ENCODE data around the gene TLCD1. TPM values are rescaled to one million over a fixed set of nuclear protein-coding genes. Genes with fewer than 3 reads are reported as not detected.

TLCD1 gene
- total and polyA plus RNA-seq, 2 donors = 1.7 to 5.1 TPM

DNA sequence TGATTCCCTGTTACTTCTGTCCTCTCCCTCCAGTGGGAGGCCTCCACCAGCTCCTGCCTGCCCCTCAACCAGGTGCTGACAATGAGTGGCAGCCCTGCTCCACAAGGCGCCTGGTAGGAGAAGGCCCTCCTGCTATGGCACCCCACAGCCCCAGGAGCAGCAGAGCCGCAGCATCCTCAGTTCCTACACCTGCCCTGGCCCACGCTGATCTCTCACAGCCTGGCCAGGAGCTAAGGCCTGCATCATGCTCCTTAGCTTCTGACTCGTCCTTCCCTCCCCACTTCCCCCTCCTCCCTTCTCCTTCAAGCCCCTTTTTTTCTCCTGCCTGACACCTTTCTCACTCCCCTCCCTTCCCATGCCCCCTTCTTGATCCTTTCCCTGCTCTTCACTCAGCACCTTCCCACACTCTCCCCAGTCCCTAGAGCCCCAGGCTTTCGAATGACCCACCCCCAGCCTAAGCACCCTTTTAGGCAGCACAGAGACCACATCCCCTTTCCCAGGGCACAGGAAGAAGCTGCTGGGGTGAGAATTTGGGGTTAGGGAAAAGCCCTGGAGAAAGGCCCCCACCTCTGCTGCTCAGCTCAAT, 20.9 kb downstream of the TLCD1 start:
- no peak overlapping the region for H3K27ac ChIP-seq (ENCODE audit: low read depth)
- H3K4me1 ChIP-seq (ENCODE audit: insufficient read depth) = no peaks in the 10 kb centered on the region
- H3K36me3 ChIP-seq (ENCODE audit: insufficient read depth) = peaks cover 2% of the 10 kb centered on the region
- no peak overlapping the region for H3K4me3 ChIP-seq (ENCODE audit: low read depth, low read length)
- WGBS = 69% methylated on average over 5 of the region's 5 CpGs
- no peak for DNase-seq (ENCODE audit: extremely low spot score)

DNA sequence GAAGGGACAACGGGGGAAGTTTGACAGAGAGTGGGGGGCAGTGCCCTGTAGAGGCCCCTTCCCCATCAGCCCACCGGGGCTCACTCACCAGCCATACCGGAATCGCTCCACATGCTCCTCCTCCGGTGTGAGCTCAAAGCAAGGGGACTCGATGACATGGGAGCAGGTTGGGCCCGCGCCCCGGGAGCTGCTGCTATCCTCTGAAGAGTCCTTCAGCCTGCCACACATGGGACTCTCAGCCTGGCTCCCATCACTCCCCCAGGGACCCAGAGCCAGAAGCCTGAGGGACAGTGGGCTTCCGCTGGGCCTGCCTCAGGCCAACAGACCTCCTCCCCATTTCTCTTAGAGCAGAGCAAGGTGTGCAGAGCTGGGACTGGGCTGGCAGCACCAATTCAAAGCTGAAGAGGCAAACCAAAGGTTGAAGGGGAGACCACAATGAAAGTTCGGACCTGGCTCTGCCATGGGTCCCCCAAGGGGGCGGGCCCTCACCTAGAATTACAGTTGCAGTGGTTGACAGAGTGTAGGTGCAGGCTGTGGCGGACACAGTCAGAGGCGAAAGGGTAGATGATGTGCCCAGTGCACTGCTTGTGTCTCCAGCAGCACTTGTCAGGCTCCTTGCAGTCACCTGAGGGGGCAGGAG, 21.7 kb downstream of the TLCD1 start:
- H3K4me1 ChIP-seq (ENCODE audit: insufficient read depth) = no peaks in the 10 kb centered on the region
- WGBS = 87% methylated on average over 14 of the region's 14 CpGs
- H3K4me3 ChIP-seq (ENCODE audit: low read depth, low read length) = no peak overlapping the region
- no peak for DNase-seq (ENCODE audit: extremely low spot score)
- no peak overlapping the region for H3K27ac ChIP-seq (ENCODE audit: low read depth)
- H3K36me3 ChIP-seq (ENCODE audit: insufficient read depth) = peaks cover 2% of the 10 kb centered on the region

DNA sequence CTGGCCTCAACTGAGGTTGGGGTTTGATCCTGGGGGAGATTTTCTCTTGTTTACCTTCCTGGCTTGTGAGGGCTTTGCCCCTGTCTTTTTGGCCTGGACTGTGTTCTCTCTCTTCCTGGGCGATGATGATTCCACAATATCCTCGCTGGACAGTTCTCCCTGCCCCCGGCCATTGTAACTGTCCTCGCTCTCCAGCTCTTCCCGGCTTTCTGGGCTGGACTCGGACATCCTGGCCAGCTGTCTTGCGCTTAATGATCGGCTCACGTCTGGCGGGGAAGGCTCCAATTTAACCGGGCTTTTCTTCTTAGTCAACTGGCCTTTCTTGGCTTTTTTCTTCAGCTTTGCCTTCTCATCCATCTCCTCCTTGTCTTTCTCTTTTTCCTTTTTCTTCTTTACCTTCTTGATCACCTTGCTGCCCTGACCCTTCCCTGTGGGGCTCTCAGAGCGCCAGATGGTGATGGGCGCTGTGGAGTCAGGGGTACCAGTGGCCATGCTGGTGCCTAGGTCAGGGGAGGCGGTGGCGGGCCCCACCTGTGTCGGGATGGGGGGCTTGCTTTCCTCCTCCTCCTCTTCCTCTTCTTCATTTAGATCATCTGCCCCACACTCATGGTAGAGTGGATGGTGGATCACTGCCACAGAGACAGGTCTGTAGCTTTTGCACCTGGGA, 22.3 kb downstream of the TLCD1 start:
- Histone ChIP-seq H3K27ac (ENCODE audit: low read depth) (no peak overlapping the region), H3K36me3 (ENCODE audit: insufficient read depth) (peaks cover 2% of the 10 kb centered on the region), H3K4me3 (ENCODE audit: low read depth, low read length) (no peak overlapping the region), H3K4me1 (ENCODE audit: insufficient read depth) (no peaks in the 10 kb centered on the region)
- WGBS = 76% methylated on average over 16 of the region's 16 CpGs
- no peak for DNase-seq (ENCODE audit: extremely low spot score)

DNA sequence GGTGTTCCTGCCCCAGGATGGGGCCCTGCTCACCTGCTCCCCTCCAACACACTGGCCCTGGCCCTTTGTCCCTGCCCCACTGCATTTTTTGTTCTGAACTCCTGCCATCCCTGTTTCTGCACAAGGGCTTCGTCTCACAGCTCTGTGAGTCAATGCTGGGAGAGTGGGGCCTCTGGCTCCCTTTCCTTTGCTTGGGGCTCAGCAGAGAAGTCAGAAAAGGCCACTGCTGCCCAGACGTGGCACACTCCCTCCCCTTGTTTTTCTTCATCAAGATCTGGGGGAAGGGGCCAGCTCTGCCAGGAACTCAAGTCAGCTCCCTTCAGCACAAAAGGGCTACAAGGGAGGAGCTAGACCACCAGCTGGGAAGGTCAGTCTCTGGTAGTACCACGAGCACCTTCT, 23.3 kb downstream of the TLCD1 start:
- Histone ChIP-seq H3K36me3 (ENCODE audit: insufficient read depth) (peaks cover 2% of the 10 kb centered on the region), H3K4me1 (ENCODE audit: insufficient read depth) (no peaks in the 10 kb centered on the region), H3K27ac (ENCODE audit: low read depth) (no peak overlapping the region), H3K4me3 (ENCODE audit: low read depth, low read length) (no peak overlapping the region)
- DNase-seq (ENCODE audit: extremely low spot score) = no peak
- WGBS = 62% methylated on average over 3 of the region's 3 CpGs

DNA sequence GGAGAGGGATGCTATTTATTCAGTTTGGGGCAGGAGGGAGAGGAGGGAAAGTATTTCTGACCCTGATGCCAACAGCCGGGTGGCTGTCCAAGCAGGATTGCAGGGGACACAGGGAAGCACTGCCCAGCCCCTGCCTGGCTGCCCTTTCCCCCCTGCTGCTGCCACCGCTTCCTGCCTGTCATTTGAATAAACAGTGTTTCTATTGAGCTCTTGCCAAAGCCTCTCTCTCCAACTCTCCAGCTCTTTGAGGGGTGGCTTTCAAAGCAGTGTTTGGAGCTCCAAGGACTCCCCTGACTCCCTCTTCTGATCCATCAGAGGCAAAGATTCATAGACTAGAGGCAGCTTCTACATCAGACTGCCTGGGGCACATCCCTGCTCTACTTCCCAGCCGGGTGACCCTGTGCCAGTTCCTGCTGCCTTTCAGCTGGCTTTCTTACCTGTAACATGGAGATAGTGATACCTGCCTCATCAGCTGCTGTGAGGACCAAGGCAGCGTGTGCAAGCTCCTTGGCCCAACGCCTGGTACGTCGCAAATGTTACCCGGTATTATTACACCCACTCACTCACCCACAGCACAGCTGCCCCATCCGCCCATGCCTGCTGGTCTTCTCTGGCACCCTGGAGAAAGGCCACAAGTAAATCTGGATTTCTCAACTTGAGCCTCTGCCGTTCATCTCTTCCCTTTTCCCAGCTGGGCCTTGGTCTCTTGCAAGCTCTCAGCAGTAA, 23.8 kb downstream of the TLCD1 start:
- H3K4me1 ChIP-seq (ENCODE audit: insufficient read depth) = no peaks in the 10 kb centered on the region
- H3K27ac ChIP-seq (ENCODE audit: low read depth) = no peak overlapping the region
- DNase-seq (ENCODE audit: extremely low spot score) = no peak
- H3K4me3 ChIP-seq (ENCODE audit: low read depth, low read length) = no peak overlapping the region
- WGBS = 72% methylated on average over 10 of the region's 10 CpGs
- peaks cover 5% of the 10 kb centered on the region for H3K36me3 ChIP-seq (ENCODE audit: insufficient read depth)

DNA sequence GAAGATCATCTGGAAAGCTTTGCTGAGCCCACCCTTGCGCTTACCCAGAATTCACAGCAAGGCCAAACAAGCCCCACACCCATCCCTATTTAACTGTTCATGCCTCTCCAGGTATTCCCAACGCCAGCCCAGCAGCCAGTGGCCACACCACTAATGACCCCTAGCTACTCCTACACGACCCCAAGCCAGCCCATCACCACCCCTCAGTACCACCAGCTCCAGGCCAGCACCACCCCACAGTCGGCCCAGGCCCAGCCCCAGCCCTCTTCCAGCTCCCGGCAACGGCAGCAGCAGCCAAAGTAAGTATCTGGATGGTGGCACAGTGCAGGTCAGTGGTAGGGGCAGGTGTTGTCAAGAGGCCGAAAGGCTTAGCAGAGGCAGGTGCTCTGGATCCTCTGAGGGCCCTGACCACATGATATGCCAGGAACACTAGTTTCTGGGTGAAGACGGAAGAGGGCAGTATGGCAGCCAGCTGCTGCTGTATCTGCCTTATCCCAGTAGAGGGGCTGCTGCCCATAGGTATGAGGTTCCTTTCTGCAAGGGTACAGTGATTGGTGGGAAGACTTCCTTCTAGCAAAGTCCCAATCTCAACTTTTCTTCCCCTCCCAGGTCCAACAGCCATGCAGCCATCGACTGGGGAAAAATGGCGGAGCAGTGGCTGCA, 25.1 kb downstream of the TLCD1 start:
- Histone ChIP-seq H3K4me1 (ENCODE audit: insufficient read depth) (no peaks in the 10 kb centered on the region), H3K4me3 (ENCODE audit: low read depth, low read length) (no peak overlapping the region), H3K36me3 (ENCODE audit: insufficient read depth) (peaks cover 5% of the 10 kb centered on the region), H3K27ac (ENCODE audit: low read depth) (no peak overlapping the region)
- 90% methylated on average over 10 of the region's 10 CpGs for WGBS
- DNase-seq (ENCODE audit: extremely low spot score) = no peak

DNA sequence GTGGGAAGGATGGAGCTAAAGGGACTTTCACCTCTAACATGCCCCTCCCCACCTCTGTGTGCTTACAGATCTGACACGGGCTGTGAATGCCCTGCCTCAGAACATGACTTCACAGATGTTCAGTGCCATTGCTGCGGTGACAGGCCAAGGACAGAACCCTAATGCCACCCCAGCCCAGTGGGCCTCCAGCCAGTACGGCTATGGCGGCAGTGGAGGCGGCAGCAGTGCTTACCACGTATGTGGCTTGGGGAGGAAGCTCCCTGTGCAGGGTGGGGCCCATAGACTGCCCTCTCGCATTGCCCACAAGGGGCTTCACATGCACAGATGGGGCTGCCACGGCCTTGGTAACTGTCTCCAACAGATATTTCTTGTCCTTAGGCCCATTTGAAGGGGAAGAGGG, 25.8 kb downstream of the TLCD1 start:
- DNase-seq (ENCODE audit: extremely low spot score) = no peak
- H3K36me3 ChIP-seq (ENCODE audit: insufficient read depth) = peaks cover 5% of the 10 kb centered on the region
- no peak overlapping the region for H3K4me3 ChIP-seq (ENCODE audit: low read depth, low read length)
- whole genome bisulfite sequencing = 92% methylated on average over 8 of the region's 8 CpGs
- no peak overlapping the region for H3K27ac ChIP-seq (ENCODE audit: low read depth)
- no peaks in the 10 kb centered on the region for H3K4me1 ChIP-seq (ENCODE audit: insufficient read depth)

DNA sequence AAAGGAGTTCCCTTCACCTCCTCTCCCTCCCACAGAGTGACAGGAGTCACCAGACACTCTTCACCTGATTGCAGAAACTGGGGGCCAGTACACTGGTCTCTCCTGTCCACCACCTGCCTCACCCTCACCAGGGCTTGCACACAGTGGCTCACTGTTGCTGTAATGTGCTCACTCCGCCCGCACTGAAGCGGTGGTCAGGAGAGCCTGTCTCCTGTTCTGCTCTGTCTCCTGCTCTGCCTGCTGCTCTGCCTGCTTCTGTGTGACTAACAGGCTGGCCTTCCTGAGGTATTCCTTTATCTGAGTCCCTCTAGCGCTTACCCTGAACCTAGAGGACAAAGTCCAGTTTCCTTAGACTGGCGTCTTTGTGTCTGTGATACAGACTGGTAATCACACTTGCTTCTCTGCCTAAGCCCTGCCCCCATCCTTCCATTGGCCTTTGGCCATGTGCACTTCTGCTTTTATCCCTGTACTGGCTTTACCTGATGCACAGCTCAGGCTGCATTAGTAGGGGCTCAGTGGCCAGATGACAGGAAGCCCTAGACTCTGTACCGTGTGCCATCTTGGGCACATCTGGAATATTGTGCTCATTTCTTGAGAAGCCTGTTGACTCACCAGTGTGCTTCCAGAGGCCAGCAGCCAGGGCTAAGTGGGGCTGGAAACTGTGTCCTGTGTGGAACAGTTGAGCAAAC, 27.6 kb downstream of the TLCD1 start:
- Histone ChIP-seq H3K4me1 (ENCODE audit: insufficient read depth) (no peaks in the 10 kb centered on the region), H3K27ac (ENCODE audit: low read depth) (no peak overlapping the region), H3K36me3 (ENCODE audit: insufficient read depth) (peaks cover 5% of the 10 kb centered on the region), H3K4me3 (ENCODE audit: low read depth, low read length) (no peak overlapping the region)
- 93% methylated on average over 6 of the region's 6 CpGs for WGBS
- no peak for DNase-seq (ENCODE audit: extremely low spot score)

DNA sequence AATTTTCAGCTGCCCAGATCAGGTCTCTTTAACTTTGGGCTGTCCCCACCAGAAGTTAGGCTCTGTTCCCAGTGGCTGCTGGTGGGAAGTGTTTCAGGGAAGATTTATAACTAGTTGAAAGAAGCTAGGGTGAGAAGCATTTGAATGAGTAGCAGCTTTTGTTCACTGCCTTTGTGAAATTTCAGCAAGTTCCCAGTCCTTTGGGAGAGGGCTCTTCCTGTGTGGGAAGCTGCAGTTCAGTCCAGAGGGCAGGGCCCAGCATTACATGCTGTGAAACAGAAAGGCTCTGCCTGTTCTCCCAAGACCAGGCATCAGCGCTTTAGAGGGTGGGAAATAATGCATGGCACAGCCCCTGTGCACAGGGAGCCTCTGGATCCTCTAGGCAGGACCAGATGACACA, 32.2 kb downstream of the TLCD1 start:
- Histone ChIP-seq H3K36me3 (ENCODE audit: insufficient read depth) (peaks cover 15% of the 10 kb centered on the region), H3K4me1 (ENCODE audit: insufficient read depth) (no peaks in the 10 kb centered on the region), H3K27ac (ENCODE audit: low read depth) (no peak overlapping the region), H3K4me3 (ENCODE audit: low read depth, low read length) (no peak overlapping the region)
- DNase-seq (ENCODE audit: extremely low spot score) = no peak
- WGBS = 96% methylated on average over 1 of the region's 1 CpG

DNA sequence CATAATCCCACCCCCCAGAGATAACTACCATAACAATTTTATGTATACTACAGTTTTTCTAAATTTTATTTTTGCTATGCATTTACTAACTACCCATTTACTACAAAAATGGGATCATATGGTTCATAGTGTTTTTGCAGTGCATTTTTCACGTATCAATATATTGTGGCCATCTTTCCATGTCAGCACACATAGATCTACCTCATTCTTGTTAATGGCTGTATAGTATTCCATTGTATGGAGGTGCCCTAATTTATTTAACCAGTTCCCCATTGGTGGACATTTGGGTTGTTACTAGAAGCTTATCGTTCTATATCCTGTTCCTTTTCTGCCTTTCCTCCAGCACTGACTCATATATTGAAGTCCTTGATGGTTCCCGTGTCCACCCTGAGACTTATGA, 37.0 kb downstream of the TLCD1 start:
- H3K27ac ChIP-seq (ENCODE audit: low read depth) = no peak overlapping the region

DNA sequence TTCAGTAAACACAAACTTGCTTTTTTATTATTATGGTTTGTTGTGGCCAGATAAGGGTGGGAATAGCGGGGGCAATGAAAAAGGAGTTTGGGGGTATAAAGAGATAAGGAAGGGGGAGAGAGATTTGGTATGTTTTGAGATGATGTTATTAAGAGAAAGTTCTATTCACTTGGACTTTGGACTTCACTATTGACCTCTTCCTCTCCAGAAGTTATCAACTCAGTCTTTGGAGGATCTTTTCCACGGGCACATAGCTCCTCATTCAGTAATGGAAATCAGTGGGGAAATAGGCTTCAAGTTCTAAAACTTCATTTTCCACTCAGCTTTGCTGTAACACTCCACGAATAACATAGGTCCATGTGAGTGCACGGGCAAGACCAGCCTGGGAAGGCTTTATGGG, 37.6 kb downstream of the TLCD1 start:
- no peak for DNase-seq (ENCODE audit: extremely low spot score)
- Histone ChIP-seq H3K36me3 (ENCODE audit: insufficient read depth) (peaks cover 19% of the 10 kb centered on the region), H3K27ac (ENCODE audit: low read depth) (no peak overlapping the region), H3K4me1 (ENCODE audit: insufficient read depth) (no peaks in the 10 kb centered on the region), H3K4me3 (ENCODE audit: low read depth, low read length) (no peak overlapping the region)
- 96% methylated on average over 4 of the region's 4 CpGs for WGBS

More for the DNA sequence above, 37.0 kb downstream of the TLCD1 start:
- Histone ChIP-seq H3K4me1 (ENCODE audit: insufficient read depth) (no peaks in the 10 kb centered on the region), H3K36me3 (ENCODE audit: insufficient read depth) (peaks cover 19% of the 10 kb centered on the region), H3K4me3 (ENCODE audit: low read depth, low read length) (no peak overlapping the region)
- 97% methylated on average over 3 of the region's 3 CpGs for WGBS
- no peak for DNase-seq (ENCODE audit: extremely low spot score)

DNA sequence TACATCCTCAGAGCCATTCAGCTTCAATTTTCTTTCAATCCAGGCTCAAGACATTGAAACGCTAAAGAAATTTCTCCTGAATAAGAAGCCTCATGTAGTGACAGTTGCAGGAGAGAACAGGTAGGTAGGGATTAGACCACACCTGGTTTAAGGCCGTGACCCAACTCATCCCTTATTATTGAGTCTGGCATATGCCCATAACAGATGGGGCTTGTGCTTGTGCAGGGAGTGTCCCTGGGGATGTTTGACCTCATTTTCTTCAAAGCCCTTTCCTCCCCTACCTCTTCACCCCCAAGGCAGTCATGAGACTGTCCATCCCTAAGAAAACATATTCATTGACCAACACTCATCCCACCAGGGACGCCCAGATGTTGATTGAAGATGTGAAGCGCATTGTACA, 39.7 kb downstream of the TLCD1 start:
- WGBS = 94% methylated on average over 4 of the region's 4 CpGs

DNA sequence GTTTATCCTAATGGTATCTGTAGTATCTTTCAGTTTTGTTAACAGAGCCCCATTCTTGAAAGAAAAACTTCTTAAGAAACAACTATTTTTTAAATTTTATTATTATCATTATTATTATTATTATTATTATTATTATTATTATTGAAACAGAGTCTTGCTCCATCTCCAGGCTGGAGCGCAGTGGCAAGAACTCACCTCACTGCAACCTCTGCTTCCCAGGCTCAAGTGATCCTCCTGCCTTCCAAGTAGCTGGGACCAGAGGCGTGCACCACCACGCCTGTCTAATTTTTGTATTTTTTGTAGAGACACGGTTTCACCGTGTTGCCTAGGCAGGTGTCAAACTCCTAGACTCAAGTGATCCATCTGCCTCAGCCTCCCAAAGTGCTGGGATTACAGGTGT, 40.7 kb downstream of the TLCD1 start:
- no peak overlapping the region for H3K27ac ChIP-seq (ENCODE audit: low read depth)
- no peak for DNase-seq (ENCODE audit: extremely low spot score)
- 89% methylated on average over 5 of the region's 5 CpGs for WGBS

More for the DNA sequence above, 39.7 kb downstream of the TLCD1 start:
- Histone ChIP-seq H3K36me3 (ENCODE audit: insufficient read depth) (peaks cover 22% of the 10 kb centered on the region), H3K27ac (ENCODE audit: low read depth) (no peak overlapping the region), H3K4me3 (ENCODE audit: low read depth, low read length) (no peak overlapping the region), H3K4me1 (ENCODE audit: insufficient read depth) (no peaks in the 10 kb centered on the region)
- DNase-seq (ENCODE audit: extremely low spot score) = no peak

More for the DNA sequence above, 40.7 kb downstream of the TLCD1 start:
- H3K4me1 ChIP-seq (ENCODE audit: insufficient read depth) = no peaks in the 10 kb centered on the region
- H3K4me3 ChIP-seq (ENCODE audit: low read depth, low read length) = no peak overlapping the region
- H3K36me3 ChIP-seq (ENCODE audit: insufficient read depth) = peaks cover 17% of the 10 kb centered on the region
